HG02763 (cell line): ENCODE results near the gene ZNF813.
"Not testable (repeated sequence)": the region's sequence is repeated elsewhere in the genome, so short reads cannot be mapped to it uniquely, and the experiment has no call there.

Experiments used
- ATAC-seq: cut with Tn5 transposase; IDR thresholded peaks from one replicate; pipeline ENCODE4 v1.9.1; 2021; ENCODE audit warnings: mild to moderate bottlenecking, moderate library complexity; ENCODE audit not compliant: unreplicated experiment

The ZNF813 gene

DNA sequence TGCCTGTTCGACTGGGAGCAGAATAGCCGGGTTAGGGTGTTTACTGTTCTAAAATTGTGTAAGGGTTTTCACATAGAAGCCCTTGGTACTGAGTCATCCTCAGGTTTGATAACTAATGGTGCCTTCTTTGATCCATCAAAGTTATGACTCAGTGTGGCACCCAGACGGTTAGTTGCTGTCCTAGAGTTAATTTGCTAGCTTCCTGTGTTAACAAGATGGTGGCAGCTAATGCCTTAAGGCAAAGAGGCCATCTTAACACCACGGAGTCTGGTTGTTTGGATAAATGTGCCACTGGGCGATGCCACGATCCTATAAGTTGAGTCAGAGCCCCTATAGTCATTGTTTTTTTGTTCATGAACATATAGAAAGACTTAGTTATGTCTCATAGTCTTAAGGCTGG lies 7.9 kb downstream of the ZNF813 start:
- ATAC-seq, result not testable (repeated sequence)

GRCh38 chr19:53483751-53484150 lies 16.2 kb downstream of the ZNF813 start:
- not testable (repeated sequence) for ATAC-seq

DNA sequence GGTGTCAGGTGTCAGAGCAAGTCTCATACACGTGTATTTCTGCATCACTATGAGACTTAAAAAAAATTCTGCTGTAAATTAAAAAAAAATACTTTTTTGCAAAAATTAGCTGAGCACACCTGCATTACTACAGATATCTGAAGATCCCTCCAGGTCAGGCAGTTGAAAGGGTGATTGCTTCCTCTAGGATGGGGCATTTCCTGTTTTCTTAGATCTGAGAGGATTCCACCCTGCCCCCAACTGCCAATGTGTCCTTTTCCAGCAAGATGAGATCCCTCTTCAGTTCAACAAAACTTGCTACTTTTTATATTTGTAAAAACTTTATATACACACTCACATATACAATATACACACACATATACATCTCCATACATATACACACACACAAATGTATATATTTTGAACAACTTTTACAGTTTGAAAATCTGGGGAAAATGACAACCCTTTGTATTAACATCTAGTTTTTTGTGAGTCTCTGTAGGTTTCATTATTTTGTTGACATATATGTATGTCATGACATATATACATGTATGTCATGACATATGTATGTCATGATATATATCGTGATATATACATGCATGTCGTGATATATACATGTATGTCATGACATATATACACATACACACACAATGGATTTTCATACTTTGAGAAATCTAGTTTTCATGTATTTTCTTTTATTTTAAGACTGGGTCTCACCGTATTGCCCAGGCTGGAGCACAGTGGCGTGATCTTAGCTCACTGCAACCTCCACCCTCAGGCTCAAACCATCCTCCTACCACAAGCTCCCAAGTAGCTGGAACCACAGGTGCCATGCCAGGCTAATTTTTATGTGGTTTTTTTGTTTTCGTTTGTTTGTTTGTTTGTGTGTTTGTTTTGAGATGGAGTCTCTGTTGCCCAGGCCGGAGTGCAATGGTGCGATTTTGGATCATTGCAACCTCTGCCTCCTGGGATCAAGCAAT lies 17.8 kb downstream of the ZNF813 start:
- ATAC-seq, result no peak

DNA sequence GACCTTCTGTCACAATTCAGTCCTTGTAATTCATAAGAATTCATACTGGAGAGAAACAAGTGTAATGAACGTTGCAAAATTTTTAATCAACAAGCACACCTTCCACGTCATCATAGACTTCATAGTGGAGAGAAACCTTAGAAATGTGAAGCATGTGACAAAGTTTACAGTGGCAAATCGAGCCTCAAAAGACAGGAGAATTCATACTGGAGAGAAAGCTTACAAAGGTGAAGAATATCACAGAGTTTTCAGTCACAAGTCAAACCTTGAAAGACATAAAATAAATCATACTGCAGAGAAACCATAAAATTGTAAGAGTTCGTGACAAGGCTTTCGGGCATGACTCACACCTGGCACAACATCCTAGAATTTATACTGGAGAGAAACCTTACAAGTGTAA lies 24.6 kb downstream of the ZNF813 start:
- no peak for ATAC-seq

DNA sequence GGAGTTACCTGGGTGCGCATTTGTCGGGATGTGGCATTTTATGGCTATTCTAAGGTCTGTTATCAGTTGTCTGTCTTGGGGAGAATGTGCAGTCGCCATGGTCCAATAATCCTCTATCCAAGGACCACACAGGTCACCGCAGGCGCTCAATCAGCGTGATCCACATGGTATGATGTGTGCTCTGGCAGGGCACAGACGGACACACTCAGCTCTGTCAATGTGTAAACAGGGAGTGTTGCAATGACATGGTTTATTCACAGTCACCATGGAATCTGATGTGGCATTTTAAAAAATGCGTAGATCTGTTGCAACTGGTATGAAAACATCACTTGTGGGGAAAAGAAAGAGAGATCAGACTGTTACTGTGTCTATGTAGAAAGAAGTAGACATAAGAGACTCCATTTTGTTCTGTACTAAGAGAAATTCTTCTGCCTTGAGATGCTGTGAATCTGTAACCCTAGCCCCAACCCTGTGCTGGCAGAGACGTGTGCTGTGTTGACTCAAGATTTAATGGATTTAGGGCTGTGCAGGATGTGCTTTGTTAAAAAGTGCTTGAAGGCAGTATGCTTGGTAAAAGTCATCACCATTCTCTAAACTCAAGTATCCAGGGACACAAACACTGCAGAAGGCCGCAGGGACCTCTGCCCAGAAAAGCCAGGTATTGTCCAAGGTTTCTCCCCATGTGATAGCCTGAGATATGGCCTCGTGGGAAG lies 29.9 kb downstream of the ZNF813 start:
- not testable (repeated sequence) for ATAC-seq

GRCh38 chr19:53498024-53498395 lies 30.5 kb downstream of the ZNF813 start:
- not testable (repeated sequence) for ATAC-seq

- ATAC-seq, result not testable (repeated sequence)
Measured at GRCh38 chr19:53503151-53503550, 35.6 kb downstream of the ZNF813 start.

- not testable (repeated sequence) for ATAC-seq
Measured at GRCh38 chr19:53503671-53504364, 36.3 kb downstream of the ZNF813 start.

DNA sequence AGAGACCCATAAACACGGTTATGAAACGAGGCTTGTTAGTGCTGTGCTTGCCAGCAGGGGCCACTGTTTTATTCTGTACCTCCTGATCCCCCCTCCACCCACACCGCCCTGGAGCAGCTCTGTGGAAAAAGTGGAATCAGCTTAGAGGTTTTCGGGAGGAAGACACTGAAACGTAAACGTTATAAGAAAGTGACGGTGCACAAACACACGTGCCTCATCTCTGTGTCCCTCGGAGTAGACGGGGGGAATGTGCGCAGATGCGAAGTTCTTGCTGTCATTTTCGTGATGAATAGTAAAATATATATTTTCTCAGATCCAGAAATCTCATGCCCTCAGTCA lies 36.8 kb downstream of the ZNF813 start:
- ATAC-seq, result not testable (repeated sequence)

GRCh38 chr19:53504885-53505284 lies 37.4 kb downstream of the ZNF813 start:
- no peak for ATAC-seq

- no peak for ATAC-seq
Measured at GRCh38 chr19:53506728-53507127, 39.2 kb downstream of the ZNF813 start.

DNA sequence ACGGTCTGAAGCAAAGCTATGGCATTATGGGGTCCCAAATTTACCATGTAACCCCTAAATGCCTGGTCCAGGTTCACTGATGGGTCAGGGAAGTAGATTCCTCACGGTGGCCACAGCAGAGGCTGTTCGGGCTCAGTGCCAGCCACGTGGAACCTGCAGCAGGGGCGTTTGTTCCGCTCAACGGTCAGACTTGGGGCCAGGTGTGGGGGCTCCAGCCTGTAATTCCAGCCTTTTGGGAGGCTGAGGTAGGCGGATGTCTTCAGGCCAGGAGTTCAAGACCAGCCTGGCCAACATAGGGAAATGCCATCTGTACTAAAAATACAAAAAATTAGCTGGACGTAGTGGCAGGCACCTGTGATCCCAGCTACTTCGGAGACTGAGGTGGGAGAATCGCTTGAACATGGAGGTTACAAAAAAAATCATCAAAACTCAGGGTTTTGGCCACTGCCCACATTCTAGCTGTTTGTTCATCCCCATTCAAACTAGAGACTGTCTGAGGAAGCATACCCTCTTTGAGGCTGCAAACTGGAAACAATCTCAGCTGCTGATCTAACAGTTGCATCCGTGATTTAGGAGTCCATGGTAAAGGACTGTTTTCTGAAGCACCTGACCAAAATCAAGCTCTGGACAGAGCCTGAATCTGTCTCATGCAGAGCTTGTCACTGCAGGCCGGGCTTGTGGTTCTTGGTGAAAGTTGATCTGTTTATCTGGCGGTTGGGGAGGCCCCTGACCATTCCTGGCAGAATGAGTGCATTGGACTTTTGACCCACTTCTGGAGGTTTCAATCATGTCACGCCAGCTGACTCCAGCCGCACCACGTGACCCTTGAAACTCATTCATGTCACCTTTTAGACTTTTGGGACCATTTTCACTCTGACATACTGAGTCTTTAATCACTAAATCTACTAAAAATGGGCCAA lies 40.2 kb downstream of the ZNF813 start:
- no peak for ATAC-seq

DNA sequence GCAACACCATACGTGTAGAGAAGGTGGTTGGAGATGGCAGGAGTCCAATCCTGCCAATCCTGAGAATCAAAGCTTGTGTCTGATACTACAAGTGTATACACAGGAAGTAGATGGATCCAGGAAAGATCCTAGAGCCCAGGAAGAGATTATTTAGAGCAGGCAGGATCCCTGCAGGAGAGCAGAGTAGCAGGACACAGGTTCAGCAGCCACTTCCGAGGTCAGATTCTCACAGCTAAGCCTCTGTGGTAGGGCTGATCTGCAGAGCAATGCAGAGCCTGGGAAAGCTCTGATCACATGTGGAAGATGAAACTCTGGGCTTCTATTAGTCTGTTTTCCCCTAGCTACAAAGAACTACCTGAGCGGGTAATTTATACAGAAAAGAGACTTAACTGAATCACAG lies 41.9 kb downstream of the ZNF813 start:
- ATAC-seq, result no peak

GRCh38 chr19:53509845-53510244 lies 42.3 kb downstream of the ZNF813 start:
- no peak for ATAC-seq

DNA sequence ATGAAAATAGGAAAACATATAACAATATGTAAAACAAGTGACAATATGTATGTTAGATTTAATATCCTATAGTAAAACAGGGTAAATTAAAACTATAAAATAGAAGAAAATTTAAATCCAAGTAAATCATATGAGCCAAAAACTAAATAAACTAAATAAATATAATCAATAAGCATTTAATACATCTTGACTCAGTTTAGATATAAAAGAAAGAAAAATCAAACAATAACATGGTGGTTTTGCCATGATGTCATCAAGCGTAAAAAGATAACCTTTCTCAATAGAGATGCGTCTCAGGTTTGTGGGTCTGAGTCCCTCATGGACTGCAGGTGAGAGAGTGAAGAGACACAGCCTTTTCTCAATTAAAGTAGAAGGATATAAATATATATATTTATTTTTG lies 43.8 kb downstream of the ZNF813 start:
- no peak for ATAC-seq

DNA sequence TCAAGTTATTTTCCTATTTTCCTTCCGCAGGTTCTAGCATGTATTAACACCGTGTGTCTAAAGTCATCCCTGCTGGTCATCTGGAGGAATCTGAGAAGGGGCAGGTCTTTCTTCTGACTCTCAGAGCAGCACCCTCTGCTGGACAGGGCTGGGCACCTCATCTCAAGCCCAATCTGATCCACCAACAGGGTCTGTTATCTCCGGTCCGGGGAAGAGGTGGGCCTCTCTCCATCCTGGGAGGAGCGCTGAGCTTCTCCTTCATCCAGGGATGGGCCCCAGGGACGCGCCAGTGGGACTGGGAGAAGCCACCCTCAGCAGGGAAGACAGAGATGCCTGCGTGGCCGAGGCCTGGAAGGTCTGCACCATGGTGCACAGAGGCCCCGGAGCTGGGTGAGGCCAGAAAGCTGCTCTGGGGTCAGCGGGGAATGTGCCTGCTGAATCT lies 44.4 kb downstream of the ZNF813 start:
- no peak for ATAC-seq

DNA sequence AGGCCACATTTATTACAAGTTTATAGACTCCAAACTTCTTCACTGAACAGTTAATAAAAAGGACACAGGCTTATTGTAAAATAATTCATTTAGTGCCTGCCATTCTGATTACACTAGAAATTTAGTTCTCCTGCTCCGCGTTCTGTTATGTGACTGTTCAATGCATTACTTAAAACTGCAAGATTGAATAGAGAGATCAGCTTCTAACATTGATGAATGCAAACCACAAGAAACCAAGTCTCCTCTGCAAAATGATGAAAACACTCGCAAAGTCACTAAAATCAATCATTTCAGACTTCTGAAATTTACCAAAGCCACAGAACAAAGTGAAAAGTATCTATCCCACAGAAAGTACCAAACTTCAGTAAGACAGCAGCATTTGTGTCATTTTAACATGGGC lies 47.5 kb downstream of the ZNF813 start:
- not testable (repeated sequence) for ATAC-seq

DNA sequence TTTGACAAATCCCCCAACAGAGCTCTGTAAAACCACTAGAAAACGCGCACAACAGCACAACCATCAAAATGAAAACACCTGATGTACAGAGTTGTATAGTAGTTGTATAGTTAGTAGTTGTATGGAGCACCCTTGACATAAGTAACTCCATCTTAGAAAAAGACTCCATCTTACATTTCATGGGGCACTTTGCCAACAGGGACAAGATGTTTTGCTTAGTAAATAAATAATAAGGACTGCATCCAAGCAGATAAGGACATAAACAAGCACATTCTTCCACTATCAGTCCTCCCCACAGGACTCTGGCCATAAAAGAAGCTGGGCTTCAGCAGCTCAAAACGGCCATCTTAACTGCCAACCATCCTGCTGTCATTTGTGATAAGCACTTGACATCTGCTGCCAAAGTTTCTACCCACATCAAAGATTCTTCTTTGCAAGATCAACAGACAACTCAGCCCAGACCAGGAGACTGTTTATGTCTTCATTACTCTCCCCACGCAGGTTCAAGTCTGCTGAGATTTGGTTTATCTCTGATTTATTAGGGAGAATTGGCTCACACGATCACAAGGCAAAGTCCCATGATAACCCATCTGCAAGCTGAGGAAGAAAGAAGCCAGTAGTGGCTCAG lies 49.7 kb downstream of the ZNF813 start:
- no peak for ATAC-seq

DNA sequence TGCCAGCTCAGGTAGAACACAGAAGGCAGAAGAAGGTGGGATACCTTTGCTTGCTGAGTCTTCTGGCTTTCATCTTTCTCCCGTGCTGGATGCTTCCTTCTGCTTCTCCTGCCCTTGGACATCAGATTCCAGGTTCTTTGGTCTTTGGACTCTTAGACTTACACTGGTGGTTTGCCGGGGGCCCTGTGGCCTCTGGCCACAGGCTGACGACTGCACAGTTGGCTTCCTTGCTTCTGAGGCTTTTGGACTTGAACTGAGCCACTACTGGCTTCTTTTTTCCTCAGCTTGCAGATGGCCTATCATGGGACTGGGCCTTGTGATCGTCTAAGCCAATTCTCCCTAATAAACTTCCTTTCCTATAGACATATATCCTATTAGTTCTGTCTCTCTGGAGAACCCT lies 50.6 kb downstream of the ZNF813 start:
- ATAC-seq, result no peak

DNA sequence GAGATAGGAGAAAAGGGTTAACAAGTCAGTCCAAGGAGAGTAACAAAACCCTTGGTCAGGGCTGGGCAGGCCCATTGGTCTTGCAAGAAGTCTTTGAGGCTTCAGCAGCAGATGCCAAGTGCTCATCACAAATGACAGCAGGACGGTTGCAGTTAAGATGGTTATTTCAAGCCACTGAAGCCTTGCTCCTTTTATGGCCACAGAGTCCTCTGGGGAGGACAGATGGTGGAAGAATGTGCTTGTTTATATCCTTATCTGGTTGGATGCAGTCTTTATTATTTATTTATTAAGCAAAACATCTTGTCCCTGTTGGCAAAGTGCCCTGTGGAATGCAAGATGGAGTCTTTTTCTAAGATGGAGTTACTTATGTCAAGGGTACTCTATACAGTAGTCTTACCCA lies 51.2 kb downstream of the ZNF813 start:
- ATAC-seq, result no peak
